ENCODE measurements around the gene SOD1.

SOD1 gene

DNA sequence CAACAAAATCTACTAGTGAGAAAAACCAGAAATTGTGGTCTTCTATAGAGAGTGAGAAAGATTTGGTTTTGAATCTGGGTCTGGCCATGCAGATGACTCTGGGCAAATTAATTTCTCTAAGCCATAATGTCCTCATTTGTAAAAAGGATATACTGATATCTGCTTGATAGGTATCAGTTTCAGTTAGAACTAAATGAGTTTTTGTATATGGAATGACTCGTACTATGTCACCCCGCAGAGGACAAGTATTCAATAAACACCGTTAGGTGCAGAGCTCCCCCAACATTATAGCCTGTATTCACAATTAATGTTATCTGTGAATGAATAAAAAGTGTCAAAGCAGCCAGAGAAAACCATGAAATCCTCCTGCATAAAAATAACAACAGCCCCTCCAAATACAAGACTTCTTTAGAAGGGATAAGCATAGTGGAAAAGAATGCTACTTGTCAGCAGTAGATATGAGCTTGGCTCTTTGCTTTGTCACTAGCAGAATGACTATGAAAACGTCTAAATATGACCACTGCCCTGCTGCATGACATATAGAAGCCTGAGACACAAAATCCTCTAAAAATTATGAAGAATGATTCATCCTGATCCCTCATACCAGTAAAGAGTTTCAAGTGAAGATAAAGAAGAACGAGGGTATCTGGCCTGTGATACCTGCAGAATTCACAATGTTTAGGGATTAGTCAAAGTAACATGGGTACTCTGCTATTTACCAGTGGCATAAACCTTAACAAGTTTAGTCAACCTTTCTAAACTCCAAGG is 54.7 kb downstream of the SOD1 start:
- DNase-seq (ENCODE audit: low read depth), result no peak

DNA sequence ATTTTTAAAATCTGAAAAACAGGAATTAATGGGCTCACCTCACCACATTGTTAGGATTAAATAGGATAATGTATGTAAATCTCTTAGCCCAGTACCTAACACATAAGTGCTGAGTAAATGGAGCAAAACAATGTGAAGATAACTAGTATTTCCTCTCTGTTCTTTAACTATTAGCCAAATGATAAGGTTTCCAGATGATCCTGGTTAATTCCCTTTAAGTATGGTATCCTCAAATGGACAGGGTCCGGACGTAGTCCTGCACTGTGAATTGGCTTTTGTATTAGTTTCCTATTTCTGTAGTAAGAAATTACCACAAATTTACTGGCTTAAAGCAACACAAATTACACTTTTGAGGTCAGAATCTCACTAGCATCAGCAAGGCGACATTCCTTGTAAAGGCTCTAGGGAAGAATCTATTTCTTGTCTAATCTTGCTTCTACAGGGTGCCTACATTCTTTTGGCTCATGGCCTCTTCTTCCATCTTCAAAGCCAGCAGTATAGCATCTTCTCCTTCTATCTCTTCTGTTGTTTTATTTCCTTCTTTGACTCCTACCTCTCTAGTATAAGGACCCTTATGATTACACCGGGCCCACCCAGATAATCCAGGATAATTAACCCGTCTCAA is 55.4 kb downstream of the SOD1 start:
- no peak overlapping the region for H3K4me3 ChIP-seq (ENCODE audit: low read depth, low read length)
- DNase-seq (ENCODE audit: low read depth), result no peak

More for the DNA sequence above, 54.7 kb downstream of the SOD1 start:
- no peak overlapping the region for H3K4me3 ChIP-seq (ENCODE audit: low read depth, low read length)

DNA sequence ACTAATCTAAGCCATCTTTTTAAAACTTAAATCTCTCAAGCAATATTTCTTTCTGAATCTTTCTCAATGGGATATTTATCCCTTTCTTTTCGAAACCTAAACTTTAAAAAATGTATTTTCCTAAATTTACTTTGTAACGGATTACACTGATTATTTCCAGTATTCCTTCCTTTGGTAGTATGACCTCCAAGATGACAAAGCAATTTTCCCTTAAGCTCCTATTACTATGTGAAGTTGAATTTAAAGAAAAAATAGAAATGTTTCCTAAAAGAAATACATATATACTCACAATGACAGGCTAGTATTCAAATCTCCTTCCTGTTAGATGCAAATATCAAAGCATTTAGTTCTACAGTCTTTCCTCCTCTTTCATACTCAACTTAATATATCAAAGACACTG is 56.6 kb downstream of the SOD1 start:
- no peak for DNase-seq (ENCODE audit: low read depth)
- H3K4me3 ChIP-seq (ENCODE audit: low read depth, low read length), result no peak overlapping the region

Data from skeletal muscle cell (primary cell).